NCI-H2227 (cell line): Measurements from ENCODE around the gene AIF1.
"Not testable (repeated sequence)": the region's sequence is repeated elsewhere in the genome, so short reads cannot be mapped to it uniquely, and the experiment has no call there.

Experiments used
- DNase-seq: peaks from one replicate; lab custom pipeline; 2025; ENCODE audit not compliant: unreplicated experiment; lab: John Stamatoyannopoulos, UW

Gene AIF1

GRCh38 chr6:31580807-31581433, 34.1 kb upstream of the AIF1 start:
- peak; percentile 91 for DNase-seq

DNA sequence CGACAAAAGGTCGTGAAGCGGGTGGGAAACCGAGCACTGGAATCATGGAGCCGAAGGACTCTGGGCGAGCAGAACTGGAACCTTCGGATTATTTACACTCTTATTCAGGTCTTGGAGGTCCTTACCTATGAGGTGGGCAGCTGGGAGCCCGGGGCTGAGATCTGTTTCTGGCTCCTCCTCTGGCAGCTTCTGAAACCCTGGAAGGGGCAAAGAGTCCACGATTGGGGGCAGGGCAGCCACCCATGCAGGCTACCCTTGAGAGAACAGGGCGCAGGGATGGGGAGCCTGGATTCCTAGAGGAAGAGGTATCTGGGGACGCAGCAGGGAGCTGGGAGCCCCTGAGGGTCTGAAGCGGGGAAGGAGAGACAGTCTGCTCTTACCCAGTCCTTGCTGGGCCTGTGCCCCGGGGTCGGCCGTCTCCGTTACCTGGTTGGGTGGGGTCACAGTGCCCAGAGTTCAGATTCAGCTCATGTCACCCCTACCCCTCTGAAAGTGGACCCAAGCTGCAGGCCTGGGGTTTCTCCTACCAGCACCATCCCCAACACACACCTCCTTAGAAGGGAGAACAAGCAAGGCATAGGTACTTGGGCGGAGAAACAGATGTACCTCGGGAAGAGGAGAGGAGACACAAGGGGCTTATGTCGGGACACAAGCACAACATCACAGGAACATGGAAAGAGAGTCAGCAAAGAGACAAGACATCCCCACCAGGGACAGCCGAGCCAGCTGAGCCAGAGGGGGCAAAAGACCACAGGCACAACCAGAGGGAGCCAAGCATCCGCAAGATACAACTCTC, 33.4 kb upstream of the AIF1 start:
- DNase-seq = no peak

- DNase-seq = no peak
Observed at GRCh38 chr6:31582230-31582643, 32.8 kb upstream of the AIF1 start, which contains the start of gene LTB. Gene LTB (minus strand): TSS chr6:31582424. CDS start chr6:31582417, 7 bp downstream.

GRCh38 chr6:31585491-31585890, 29.5 kb upstream of the AIF1 start:
- DNase-seq = no peak

DNA sequence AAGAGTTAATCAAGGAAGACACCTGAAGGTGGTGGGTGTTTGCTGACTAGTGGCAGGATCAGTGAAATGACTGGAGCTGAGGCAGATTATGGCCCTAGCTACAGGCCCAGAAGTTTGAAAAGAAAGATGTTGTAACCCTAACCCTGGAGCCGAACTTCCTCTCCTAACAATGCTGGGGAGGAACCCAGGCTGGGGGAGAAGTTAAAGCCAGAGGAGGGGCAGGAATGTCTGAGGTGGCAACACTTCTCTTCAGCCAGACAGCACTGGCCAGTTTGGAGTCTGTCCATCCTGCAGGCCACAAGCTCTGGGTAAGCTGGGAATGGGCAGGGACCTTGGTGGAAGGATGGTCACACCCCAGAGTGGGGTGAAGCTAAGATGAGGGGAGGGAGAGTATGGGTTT, 29.0 kb upstream of the AIF1 start, which contains the start of gene LST1:
LST1 (plus strand) TSS at position 270 of the 400 bp plus-strand sequence. CDS start 1,023 bp downstream, outside the sequence.
- no peak for DNase-seq

DNA sequence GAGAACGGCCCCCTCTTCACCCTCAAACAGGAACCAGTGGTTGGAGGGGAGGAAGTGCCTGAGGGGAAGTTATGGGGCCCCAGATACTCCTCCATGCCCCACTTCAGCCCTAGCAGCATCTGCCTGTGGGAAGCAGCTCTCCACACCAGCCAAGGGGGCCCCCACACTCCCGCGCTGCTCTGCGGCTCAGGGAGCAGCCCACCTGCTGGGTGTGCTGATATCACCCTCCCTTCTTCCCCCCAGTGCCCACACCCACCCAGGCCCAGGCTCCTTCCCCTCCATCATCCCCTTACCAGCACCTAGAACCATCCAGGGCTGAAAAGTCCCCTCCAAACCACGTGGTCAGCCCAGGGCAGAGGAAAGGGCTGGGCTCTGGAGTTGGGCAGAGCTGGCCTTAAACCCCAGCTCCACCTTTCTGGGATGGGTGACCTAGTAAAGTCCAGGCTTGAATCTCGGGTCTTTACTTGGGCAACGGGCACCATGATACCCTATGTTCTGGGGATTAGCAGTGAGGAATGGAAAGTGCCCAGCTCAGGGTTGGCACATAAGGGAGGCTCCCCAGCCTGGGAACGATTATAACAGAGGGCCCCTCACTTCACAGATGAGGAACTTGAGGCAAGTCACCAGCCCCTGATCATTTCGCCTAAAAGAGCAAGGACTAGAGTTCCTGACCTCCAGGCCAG, 28.3 kb upstream of the AIF1 start:
- no peak for DNase-seq

GRCh38 chr6:31587791-31588777, 26.9 kb upstream of the AIF1 start:
- DNase-seq = no peak

GRCh38 chr6:31588871-31589650, 26.0 kb upstream of the AIF1 start:
- no peak for DNase-seq

DNA sequence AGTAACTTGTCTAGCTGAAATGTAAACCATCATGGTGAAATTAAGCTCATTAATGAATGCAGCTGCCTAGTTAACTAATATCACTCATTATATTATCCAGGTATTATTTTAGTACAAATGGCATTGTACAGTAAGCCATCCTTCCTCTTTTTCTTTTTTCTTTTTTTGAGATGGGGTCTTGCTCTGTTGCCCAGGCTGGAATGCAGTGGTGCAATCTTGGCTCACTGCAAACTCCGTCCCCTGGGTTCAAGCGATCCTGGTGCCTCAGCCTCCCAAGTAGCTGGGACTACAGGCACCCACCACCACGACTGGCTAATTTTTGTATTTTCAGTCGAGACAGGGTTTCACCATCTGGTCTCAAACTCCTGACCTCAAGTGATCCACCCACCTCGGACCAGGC, 24.3 kb upstream of the AIF1 start:
- not testable (repeated sequence) for DNase-seq

GRCh38 chr6:31592396-31592771, 22.6 kb upstream of the AIF1 start:
- DNase-seq = no peak

DNA sequence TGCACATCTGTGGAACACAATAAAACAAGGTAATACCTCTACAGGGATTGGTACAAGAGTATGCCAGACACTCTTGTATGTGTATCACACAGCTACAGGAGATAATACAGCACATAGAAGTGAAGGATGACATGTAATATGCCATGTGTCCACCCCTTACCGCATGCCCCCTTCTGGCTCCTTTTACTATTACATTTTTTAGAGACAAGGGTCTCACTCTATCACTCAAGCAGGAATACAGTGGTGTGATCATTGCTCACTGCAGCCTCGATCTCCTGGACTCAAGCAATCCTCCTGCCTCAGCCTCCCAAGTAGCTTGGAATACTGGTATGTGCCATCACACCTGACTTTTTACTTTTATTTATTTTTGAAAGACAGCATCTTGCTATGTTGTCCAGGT, 18.0 kb upstream of the AIF1 start:
- peak; percentile 58 for DNase-seq

DNA sequence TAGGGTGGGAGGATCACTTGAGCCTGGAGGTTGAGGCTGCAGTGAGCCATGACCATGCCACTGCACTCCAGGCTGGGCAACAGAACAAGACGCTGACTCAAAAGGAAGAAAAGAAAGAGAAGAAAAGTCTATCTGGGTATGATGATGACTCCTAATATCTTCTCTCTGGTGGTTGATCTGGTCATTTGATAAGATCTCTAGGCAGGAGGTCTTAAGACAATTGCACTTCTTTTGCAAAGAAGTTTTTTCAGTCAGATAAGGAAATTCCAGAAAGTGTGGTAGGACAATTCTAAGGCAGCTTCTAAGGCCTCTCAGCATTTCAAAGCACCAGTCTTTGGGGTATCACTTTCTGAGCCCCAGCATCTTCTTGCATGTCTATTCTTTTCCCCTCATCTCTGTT, 7.7 kb upstream of the AIF1 start:
- DNase-seq = no peak

GRCh38 chr6:31609519-31610406, 5.3 kb upstream of the AIF1 start:
- DNase-seq = peak; percentile 68

GRCh38 chr6:31610968-31611367, 4.1 kb upstream of the AIF1 start:
- DNase-seq = no peak

GRCh38 chr6:31614075-31614619, 887 bp upstream of the AIF1 start:
- no peak for DNase-seq

GRCh38 chr6:31615748-31616147, 714 bp downstream of the AIF1 start:
- no peak for DNase-seq

DNA sequence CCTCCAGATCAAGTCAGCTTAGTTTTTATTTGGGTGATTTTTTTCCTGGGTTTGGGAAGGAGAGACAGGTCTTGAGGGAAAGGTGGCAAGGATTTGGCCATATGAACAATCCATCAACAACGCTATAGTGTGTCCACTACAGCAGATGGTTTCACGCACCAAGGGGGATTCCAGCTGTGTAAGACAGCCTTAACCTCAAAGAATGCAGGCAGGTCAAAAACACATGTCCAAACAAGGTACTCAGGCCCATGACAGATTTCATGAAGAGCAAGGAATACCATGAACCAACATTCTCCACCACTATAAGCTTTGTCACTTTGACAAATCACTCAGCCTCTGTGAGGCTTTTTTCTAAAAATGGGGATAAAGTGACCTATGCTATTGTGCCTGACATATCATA, 2.0 kb downstream of the AIF1 start:
- no peak for DNase-seq

DNA sequence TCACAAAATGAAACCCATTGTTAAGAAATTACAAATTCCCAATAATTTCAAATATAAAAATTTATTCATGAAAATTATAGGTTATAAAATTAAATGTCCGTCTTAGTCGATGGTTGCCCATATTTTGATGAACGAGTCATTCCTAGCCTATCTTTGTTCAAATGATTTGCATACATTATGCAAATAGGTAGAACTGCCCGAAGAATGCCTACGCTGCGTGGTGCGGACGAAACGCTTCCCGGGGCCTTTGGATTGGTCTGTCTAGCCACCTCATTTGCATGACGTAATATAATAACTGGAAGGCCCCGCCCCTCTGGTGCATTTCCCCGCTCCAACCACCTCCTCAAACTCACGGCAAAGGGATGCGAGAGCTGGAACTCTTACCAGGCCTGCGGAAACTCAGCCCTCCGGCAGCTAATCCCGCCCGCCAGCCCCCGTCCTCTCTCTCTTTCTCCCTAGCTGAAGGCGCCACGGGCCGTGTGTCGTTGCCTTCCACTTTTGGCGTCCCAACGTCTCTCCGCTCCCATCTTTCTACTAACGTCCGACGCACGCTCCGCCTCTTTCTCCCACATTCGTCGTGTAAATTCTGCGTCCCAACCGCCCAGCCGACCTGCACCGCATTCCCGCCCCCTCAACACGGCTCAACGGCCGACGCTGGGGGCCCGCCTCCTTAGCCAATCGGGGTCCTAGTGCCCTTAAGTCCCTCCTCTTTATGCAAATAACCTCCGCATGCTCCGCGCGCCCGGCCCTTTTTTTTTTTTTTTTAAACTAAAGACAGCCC, 5.0 kb downstream of the AIF1 start:
- DNase-seq = peak; percentile 99
